Fibroblast of lung (primary cell): ENCODE measurements around the gene HINT1.

Source experiments
- EZH2 ChIP-seq: IDR thresholded peaks from 2 replicates; pipeline ENCODE4 v1.5.1; 2012; ENCODE audit warnings: low read length, control low read depth, mild to moderate bottlenecking; ENCODE audit errors: missing control alignments
- TF ChIP-seq, protein P1 (sequence below), 2 donors: IDR thresholded peaks in 1 of 2; conservative IDR thresholded peaks in 1 of 2; 1 replicate in 1 of 2; 2 replicates in 1 of 2; pipeline ENCODE4 v1.5.1; 2011 to 2012; ENCODE audit warnings: low read length in 2 of 2, control low read depth in 1 of 2, inconsistent platforms in 1 of 2, low read depth in 1 of 2, mild to moderate bottlenecking in 1 of 2

DNA sequence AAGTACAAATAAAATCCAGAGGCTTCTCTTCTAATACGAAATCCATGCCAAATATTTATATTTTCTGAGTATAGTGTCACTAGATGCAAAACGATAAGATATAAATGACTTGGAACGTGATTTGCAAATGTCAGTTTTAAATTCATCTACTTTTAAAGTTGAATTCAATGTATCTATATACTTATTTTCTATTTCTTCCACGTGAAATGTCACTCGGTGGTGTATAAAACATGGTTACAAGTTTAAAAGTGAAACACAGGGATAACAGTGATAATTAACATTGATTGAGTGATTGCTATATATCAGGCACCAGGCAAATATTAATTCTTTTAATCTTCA lies 54.8 kb downstream of the HINT1 start:
- TF ChIP-seq, protein P1, sequence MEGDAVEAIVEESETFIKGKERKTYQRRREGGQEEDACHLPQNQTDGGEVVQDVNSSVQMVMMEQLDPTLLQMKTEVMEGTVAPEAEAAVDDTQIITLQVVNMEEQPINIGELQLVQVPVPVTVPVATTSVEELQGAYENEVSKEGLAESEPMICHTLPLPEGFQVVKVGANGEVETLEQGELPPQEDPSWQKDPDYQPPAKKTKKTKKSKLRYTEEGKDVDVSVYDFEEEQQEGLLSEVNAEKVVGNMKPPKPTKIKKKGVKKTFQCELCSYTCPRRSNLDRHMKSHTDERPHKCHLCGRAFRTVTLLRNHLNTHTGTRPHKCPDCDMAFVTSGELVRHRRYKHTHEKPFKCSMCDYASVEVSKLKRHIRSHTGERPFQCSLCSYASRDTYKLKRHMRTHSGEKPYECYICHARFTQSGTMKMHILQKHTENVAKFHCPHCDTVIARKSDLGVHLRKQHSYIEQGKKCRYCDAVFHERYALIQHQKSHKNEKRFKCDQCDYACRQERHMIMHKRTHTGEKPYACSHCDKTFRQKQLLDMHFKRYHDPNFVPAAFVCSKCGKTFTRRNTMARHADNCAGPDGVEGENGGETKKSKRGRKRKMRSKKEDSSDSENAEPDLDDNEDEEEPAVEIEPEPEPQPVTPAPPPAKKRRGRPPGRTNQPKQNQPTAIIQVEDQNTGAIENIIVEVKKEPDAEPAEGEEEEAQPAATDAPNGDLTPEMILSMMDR (conservative IDR thresholded peaks at IDR 0.05 in 1 of 2, IDR thresholded peaks at IDR 0.05 in 1 of 2; ENCODE audit: low read depth in 1 of 2, low read length in 2 of 2), result no peak
- no peak for TF ChIP-seq EZH2
